Astrocyte (in vitro differentiated cells and primary cell): ENCODE data around the gene RNF41. TPM values are rescaled to one million over a fixed set of nuclear protein-coding genes. Genes with fewer than 3 reads are reported as not detected.

ENCODE experiments used
- DNase-seq: peaks from one replicate; pipeline ENCODE4 v3.0.0-alpha.2; 2010; ENCODE audit warnings: low read depth
- FAIRE-seq: peaks from 2 replicates; lab custom pipeline; 2011; peaks lifted over from hg19 to GRCh38; lab: Jason Lieb, UNC
- H2AFZ ChIP-seq: 2 replicates; pipeline ENCODE4 v1.6.0; 2012; ENCODE audit warnings: low read depth, low read length, inconsistent platforms
- H3K27ac ChIP-seq: 2 replicates; pipeline ENCODE4 v1.5.1; 2011; ENCODE audit warnings: low read depth, low read length, inconsistent platforms
- H3K27me3 ChIP-seq: 2 replicates; pipeline ENCODE4 v1.6.0; 2011; ENCODE audit warnings: low read length, inconsistent platforms; ENCODE audit not compliant: insufficient read depth
- H3K36me3 ChIP-seq: 2 replicates; pipeline ENCODE4 v1.5.1; 2011; ENCODE audit warnings: low read length, inconsistent platforms; ENCODE audit not compliant: insufficient read depth
- H3K4me1 ChIP-seq: 2 replicates; pipeline ENCODE4 v1.5.1; 2011; ENCODE audit warnings: low read length, inconsistent platforms; ENCODE audit not compliant: insufficient read depth
- H3K4me2 ChIP-seq: 2 replicates; pipeline ENCODE4 v1.6.0; 2012; ENCODE audit warnings: low read length, inconsistent platforms
- H3K4me3 ChIP-seq: 2 replicates; pipeline ENCODE4 v1.5.1; 2011; ENCODE audit warnings: low read depth, mild to moderate bottlenecking, low read length, inconsistent platforms; ENCODE audit not compliant: insufficient read depth
- H3K79me2 ChIP-seq: 2 replicates; pipeline ENCODE4 v1.6.0; 2012; ENCODE audit warnings: mild to moderate bottlenecking, low read length, inconsistent platforms; ENCODE audit not compliant: insufficient read depth
- H3K9ac ChIP-seq: 2 replicates; pipeline ENCODE4 v1.6.0; 2012; ENCODE audit warnings: mild to moderate bottlenecking, low read length, inconsistent platforms
- H3K9me3 ChIP-seq: 2 replicates; pipeline ENCODE4 v1.5.1; 2012; ENCODE audit warnings: low read depth, mild to moderate bottlenecking, low read length, inconsistent platforms; ENCODE audit not compliant: insufficient read depth
- H4K20me1 ChIP-seq: 2 replicates; pipeline ENCODE4 v1.6.0; 2012; ENCODE audit warnings: low read length, inconsistent platforms; ENCODE audit not compliant: insufficient read depth
- H3K27ac Mint-ChIP-seq: one replicate; pipeline ENCODE4 v1.8.0; 2021; ENCODE audit warnings: mild to moderate bottlenecking, mixed read lengths; ENCODE audit not compliant: unreplicated experiment
- H3K27me3 Mint-ChIP-seq: one replicate; pipeline ENCODE4 v1.8.0; 2021; ENCODE audit warnings: low read depth, mixed read lengths; ENCODE audit not compliant: unreplicated experiment
- H3K36me3 Mint-ChIP-seq: one replicate; pipeline ENCODE4 v1.8.0; 2021; ENCODE audit warnings: low read depth, mixed read lengths; ENCODE audit not compliant: unreplicated experiment
- H3K4me1 Mint-ChIP-seq: one replicate; pipeline ENCODE4 v1.8.0; 2021; ENCODE audit warnings: low read depth, mixed read lengths; ENCODE audit not compliant: unreplicated experiment
- H3K4me3 Mint-ChIP-seq: one replicate; pipeline ENCODE4 v1.8.0; 2021; ENCODE audit warnings: mild to moderate bottlenecking, moderate library complexity, mixed read lengths; ENCODE audit not compliant: unreplicated experiment
- H3K9me3 Mint-ChIP-seq: one replicate; pipeline ENCODE4 v1.8.0; 2021; ENCODE audit warnings: mild to moderate bottlenecking, mixed read lengths; ENCODE audit not compliant: unreplicated experiment
- CTCF ChIP-seq: IDR thresholded peaks from 2 replicates; pipeline ENCODE4 v1.5.1; 2011; ENCODE audit warnings: low read depth, mild to moderate bottlenecking, inconsistent platforms, low read length, moderate library complexity; ENCODE audit not compliant: insufficient read depth
- EZH2 ChIP-seq: IDR thresholded peaks from 2 replicates; pipeline ENCODE4 v1.6.1; 2012; ENCODE audit warnings: mild to moderate bottlenecking, low read length, inconsistent platforms; ENCODE audit not compliant: insufficient read depth
- total RNA-seq: library from RNA; stranded (reverse); gene quantifications from 2 replicates; pipeline ENCODE4 v1.2.1, GENCODE V29; 2021

RNF41 gene
- total RNA-seq, 1 donor from 2014 or later, result 85.8 TPM

- H3K36me3 Mint-ChIP-seq, result peaks cover 44% of the 10 kb centered on the region
- Histone ChIP-seq H3K9ac (peak overlapping the region; percentile 99), H3K36me3 (peaks cover 47% of the 10 kb centered on the region), H3K4me1 (peaks cover 33% of the 10 kb centered on the region), H2AFZ (no peak overlapping the region), H3K27me3 (no peaks in the 10 kb centered on the region), H3K27ac (peak overlapping the region; percentile 54), H3K9me3 (no peaks in the 10 kb centered on the region), H3K4me2 (peak overlapping the region; percentile 99), H3K4me3 (peak overlapping the region; percentile 99), H3K79me2 (peaks cover 44% of the 10 kb centered on the region), H4K20me1 (peaks cover 72% of the 10 kb centered on the region)
- H3K4me1 Mint-ChIP-seq, result peaks cover 17% of the 10 kb centered on the region
- peak overlapping the region; percentile 91 for H3K4me3 Mint-ChIP-seq
- no peaks in the 10 kb centered on the region for H3K27me3 Mint-ChIP-seq
- DNase-seq (no peak), FAIRE-seq (no peak)
- no peaks in the 10 kb centered on the region for H3K9me3 Mint-ChIP-seq
- TF ChIP-seq EZH2 (no peak), CTCF (no peak)
- H3K27ac Mint-ChIP-seq, result peak overlapping the region; percentile 81
Measured at GRCh38 chr12:56160894-56161689, 60.6 kb downstream of the RNF41 start.

GRCh38 chr12:56160193-56160763 lies 61.4 kb downstream of the RNF41 start:
- no peak for FAIRE-seq
- peaks cover 17% of the 10 kb centered on the region for H3K4me1 Mint-ChIP-seq

More at GRCh38 chr12:56160193-56160763, 61.4 kb downstream of the RNF41 start:
- TF ChIP-seq EZH2 (no peak), CTCF (no peak)
- Histone ChIP-seq H3K4me3 (peak overlapping the region; percentile 99), H3K4me2 (peak overlapping the region; percentile 99), H3K9me3 (no peaks in the 10 kb centered on the region), H3K27ac (peak overlapping the region; percentile 95), H3K4me1 (peaks cover 33% of the 10 kb centered on the region), H3K9ac (peak overlapping the region; percentile 99), H3K79me2 (peaks cover 44% of the 10 kb centered on the region), H3K27me3 (no peaks in the 10 kb centered on the region), H3K36me3 (peaks cover 45% of the 10 kb centered on the region), H4K20me1 (peaks cover 66% of the 10 kb centered on the region), H2AFZ (no peak overlapping the region)
- H3K36me3 Mint-ChIP-seq, result peaks cover 47% of the 10 kb centered on the region
- peak overlapping the region; percentile 91 for H3K4me3 Mint-ChIP-seq
- DNase-seq, result no peak
- no peaks in the 10 kb centered on the region for H3K9me3 Mint-ChIP-seq
- H3K27me3 Mint-ChIP-seq, result no peaks in the 10 kb centered on the region
- H3K27ac Mint-ChIP-seq, result peak overlapping the region; percentile 70
